NCI-H146 treated with DMSO at 0.1 percent for 48 hours (cell line): ENCODE data around the gene PPFIA2.

Experiments
- DNase-seq: peaks from one replicate; lab custom pipeline; 2025; ENCODE audit not compliant: unreplicated experiment; lab: John Stamatoyannopoulos, UW

The PPFIA2 gene

GRCh38 chr12:81288651-81289050 is 470.5 kb downstream of the PPFIA2 start:
- no peak for DNase-seq

DNA sequence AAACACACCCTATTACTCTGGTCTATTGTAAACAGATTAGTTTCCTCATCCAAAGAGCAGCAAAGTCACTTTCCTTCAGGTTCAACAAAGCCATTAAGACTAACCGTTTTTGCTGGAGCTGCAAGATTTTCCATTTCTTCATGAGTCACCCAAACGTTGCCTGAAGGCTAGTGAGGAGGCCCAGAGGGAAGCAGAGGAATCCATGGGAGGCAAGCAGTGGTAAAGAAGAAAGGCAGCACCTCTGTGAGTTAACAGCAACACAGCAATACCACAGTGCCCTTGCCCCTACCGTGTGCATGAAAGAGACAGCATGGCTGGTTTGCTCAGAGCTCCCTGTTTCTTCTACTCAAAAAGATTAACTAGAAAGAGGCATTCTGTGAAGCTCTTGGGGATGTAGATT is 475.0 kb downstream of the PPFIA2 start:
- DNase-seq = no peak

DNA sequence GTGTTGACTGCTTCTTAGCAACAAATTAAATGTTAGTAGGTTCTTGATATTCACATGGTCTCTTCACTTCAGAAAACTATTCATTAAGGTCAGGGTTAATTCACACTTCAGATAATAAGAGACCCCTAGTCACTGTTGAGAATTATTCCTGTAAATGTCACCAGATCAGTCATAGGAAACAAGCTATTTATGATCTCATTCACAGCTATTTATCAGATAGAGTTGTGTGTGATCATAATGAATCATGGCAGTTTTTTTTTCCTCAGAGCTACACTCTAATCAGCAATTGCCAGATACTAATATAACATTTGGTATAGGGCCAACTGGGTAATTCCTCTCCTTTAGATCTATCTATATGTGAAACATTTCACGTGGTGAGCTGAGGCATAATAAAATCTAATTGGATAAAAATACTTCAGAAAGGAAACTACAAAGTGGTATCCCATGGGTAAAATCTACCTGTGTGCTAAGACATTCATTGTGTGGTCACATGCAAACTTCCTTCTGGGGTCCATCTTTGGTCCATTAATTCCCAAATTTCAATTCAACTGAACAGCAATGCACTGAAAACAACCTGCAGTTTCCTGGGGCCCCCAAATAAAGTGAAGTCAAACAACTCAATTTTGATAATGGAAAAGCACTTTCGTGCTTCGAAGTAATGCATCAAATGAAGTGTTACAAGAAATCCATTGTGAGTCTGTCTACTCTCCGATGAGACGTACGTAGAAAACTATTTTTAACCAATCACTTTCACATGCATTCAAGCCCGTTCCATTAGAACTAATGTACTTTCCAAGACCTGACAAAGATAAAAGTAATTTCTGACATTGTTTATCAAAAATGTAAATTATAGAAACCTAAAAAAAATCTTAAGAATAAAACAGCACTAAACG is 484.3 kb downstream of the PPFIA2 start:
- no peak for DNase-seq

DNA sequence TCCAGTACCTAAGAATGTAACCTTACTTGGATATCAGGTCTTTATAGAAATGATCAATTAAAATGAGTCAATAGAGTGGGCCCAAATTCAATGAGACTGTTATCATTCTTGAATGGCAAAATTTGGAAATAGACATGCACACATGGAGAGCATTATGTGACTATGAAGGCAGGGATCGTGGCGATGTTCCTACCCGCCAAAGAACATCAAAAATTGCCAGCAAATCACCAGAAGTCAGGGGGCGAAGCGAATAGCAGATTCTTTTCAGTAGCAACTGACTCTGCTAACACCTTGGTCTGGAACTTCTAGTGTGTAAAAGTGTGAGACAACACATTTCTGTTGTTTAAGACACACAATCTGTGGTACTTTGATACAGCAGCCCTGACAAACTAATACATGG is 488.8 kb downstream of the PPFIA2 start:
- no peak for DNase-seq

DNA sequence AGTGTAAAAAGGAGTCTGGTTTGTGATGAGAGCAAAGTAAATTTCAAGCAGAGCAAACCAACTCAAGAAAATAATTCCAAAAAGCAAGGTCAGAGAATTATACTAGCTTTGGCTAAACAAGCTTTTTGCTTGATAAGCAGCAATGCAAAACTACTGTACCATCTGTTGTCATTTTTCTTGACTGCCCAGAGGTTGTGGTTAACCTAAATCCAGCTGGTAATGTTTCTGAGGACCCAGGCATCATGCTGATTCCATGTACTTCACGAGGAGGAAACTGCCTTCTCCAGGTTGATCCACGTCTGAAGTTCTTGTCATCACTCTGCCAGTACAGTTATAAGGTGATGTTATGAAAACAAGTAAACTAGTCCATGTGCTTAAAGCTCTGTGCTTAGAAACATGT is 496.1 kb downstream of the PPFIA2 start:
- DNase-seq = no peak

DNA sequence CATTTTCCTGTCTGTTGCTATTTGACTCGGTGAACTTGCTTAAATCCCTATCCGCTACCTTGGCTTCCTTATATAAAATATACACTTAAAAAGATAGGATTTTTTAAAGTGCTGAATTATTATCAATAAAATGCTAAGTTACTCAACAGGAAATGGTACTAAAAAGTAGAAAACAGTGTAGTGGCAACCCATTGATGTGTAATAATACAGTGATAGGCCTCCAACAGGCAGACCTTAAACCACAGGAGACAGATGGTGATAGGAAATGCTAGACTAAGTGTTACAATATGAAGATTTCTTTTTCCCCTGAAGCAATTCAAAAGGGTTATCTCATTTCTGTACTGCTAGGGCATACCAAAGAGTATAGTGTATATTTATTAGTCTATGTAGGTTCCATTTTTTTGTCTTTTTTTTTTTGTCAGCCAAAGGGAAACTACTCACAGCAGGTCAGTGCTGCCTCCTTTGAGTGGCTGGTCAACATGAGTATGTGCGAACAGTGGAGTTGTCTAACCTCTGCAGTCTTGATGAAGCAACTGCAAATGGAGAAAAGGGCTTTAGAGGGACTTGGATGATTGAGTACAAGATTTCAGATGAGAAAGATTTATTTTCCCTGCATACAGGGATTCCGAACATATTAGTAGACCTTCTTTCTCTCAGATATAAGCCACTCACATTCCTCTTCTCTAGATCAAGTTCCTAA is 497.5 kb downstream of the PPFIA2 start:
- DNase-seq = no peak

DNA sequence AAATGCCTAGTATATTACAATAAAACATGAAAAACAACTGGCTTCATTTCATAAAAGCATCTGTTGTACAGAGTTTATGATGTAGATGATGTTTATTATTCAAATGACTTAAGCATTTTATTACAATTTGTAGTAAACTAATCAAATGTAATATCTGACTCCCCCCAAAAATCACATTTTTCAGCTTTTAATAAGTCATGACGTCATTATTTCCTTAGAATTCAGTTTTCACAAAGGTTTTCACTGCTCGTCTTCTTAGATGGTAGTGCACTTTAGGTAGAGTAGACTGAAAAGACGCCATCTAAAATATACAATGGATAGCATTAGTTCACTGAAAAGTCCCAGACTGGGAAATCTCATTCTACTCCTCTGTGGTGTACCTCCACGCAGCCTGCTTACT is 499.8 kb downstream of the PPFIA2 start:
- no peak for DNase-seq

GRCh38 chr12:81257947-81258551 is 501.1 kb downstream of the PPFIA2 start:
- peak; percentile 83 for DNase-seq

GRCh38 chr12:81255947-81256346 is 503.2 kb downstream of the PPFIA2 start:
- DNase-seq = no peak

GRCh38 chr12:81255456-81255855 is 503.7 kb downstream of the PPFIA2 start:
- no peak for DNase-seq

GRCh38 chr12:81253360-81253759 is 505.8 kb downstream of the PPFIA2 start:
- no peak for DNase-seq

GRCh38 chr12:81252228-81252627 is 506.9 kb downstream of the PPFIA2 start:
- no peak for DNase-seq

- DNase-seq = no peak
Measured at GRCh38 chr12:81249976-81250375, 509.2 kb downstream of the PPFIA2 start.

- DNase-seq = peak; percentile 70
Measured at GRCh38 chr12:81245907-81246570, 513.1 kb downstream of the PPFIA2 start.

DNA sequence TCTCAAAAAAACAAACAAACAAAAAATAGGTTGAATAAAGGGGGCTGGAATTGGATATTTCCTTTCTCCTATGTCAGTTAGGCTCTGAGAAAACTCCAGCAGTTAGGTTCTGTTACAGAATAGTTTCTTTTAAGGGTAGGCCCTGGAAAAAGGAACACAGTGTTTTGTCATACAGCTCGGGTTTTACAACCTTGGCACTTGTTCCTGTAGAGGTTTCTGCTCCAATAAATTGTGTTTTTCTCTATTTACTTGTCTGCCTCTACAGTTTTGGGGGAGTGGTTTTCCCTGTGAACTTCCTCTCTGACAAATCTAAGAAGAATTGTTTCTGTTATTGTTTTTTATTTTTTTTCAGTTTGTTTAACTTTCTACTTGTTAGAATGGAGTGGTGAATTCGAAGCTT is 513.7 kb downstream of the PPFIA2 start:
- DNase-seq = no peak

DNA sequence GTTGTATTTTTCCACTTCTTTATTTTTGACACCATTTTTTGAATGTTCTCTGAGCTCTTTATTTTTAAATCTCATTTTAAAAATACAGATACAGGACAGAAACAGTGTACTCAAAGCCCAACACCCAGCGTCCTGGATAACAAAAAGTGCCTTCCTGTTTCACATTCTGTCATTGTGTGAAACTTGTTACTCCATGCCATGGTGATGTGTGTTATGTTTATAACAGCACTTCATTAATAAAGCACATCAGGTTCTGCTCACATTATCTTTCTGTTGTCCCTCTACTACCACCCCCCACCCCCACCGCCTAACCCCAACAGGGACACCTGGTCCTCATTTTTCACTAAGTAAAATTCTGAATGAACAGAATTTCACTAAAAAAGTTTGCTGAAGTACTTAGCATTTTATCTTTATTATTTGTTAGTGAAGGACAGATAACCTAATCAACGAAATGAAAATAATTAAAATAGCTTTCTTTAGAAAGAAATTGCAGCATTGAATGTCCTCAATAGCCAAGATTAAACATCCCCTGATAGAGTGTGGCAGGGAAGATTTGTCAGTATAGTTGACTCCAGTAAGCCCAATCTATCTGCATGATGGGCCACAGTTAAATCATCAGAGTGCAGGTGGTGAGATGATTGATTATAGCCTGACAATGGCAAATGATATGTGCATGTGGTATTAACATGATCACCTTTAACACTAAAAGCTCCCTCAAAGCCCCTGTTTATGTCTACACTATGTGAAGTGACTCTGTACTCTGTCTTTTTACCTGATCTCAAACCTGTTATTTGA is 527.4 kb downstream of the PPFIA2 start:
- peak; percentile 89 for DNase-seq

DNA sequence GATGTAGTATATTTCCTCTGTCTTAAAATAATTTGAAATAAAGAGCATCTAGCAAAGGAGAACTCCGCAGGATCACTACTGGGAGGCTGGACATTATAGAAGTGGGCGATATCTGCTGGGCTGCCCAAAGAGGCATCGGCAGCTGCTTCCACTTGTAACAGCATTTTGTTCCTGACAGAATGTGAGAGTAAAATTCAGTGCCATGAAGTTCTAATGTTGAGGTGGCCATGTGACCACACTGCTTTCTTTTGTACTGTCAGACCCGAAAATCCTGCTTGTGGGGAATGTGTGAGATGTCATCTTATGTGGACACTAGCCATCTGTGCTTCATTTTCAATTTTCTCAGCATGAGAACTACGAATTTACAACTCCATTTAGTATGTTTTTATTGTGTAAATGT is 529.4 kb downstream of the PPFIA2 start:
- peak; percentile 67 for DNase-seq

- DNase-seq = no peak
Measured at GRCh38 chr12:81224626-81225025, 534.5 kb downstream of the PPFIA2 start.

GRCh38 chr12:81222846-81223592 is 536.1 kb downstream of the PPFIA2 start:
- DNase-seq = no peak

- DNase-seq = no peak
Measured at GRCh38 chr12:81221681-81222080, 537.5 kb downstream of the PPFIA2 start.
